ENCODE data around the gene MAFG. TPM values are rescaled to one million over a fixed set of nuclear protein-coding genes. Genes with fewer than 3 reads are reported as not detected.

Gene MAFG
- total RNA-seq, 1 experiment from 2014 or later, result 31.4 TPM

GRCh38 chr17:81960130-81960958 is 32.8 kb upstream of the MAFG start:
- H3K27me3 Mint-ChIP-seq (ENCODE audit: low read depth), result peaks cover 75% of the 10 kb centered on the region
- DNase-seq, result peak; percentile 69

More at GRCh38 chr17:81960130-81960958, 32.8 kb upstream of the MAFG start:
- Histone ChIP-seq H2AFZ (ENCODE audit: low read length) (no peak overlapping the region), H3K4me1 (ENCODE audit: insufficient read depth, low read length) (no peaks in the 10 kb centered on the region), H2BK120ac (ENCODE audit: low read depth, low read length, poor library complexity, severe bottlenecking) (no peak overlapping the region), H3K9me3 (ENCODE audit: control insufficient read depth, low read depth, low read length) (no peaks in the 10 kb centered on the region), H3K27me3 (ENCODE audit: insufficient read depth, low read length) (peaks cover 43% of the 10 kb centered on the region; the same call in 1 of the 2 replicates), H4K91ac (ENCODE audit: insufficient read length, low read depth, low read length) (no peak overlapping the region), H4K20me1 (ENCODE audit: control insufficient read depth, insufficient read depth, insufficient read length) (no peaks in the 10 kb centered on the region), H2BK15ac (ENCODE audit: low read depth, low read length) (no peak overlapping the region), H3K4me2 (ENCODE audit: insufficient read depth, insufficient read length, low read length) (peak overlapping the region; percentile 4), H3K56ac (ENCODE audit: insufficient read length, low read depth, low read length) (no peak overlapping the region), H3K9ac (ENCODE audit: extremely low read depth, insufficient read length, low read length) (no peak overlapping the region), H3K27ac (ENCODE audit: insufficient read length, low read depth, low read length) (no peak overlapping the region), H2BK12ac (ENCODE audit: insufficient read length, low read depth, low read length) (no peak overlapping the region), H2BK5ac (ENCODE audit: insufficient read length, low read length) (no peak overlapping the region), H2AK5ac (ENCODE audit: insufficient read length, low read length) (no peak overlapping the region), H4K5ac (ENCODE audit: insufficient read length, low read depth, low read length) (no peak overlapping the region), H3K79me2 (ENCODE audit: insufficient read depth, low read length) (no peaks in the 10 kb centered on the region), H3K14ac (ENCODE audit: insufficient read depth, low read length) (no peak overlapping the region), H4K8ac (replicated peaks; ENCODE audit: insufficient read length, low read depth, low read length) (no peak overlapping the region), H3K23me2 (ENCODE audit: insufficient read length, low read depth, low read length, poor library complexity, severe bottlenecking) (peaks cover 3% of the 10 kb centered on the region), H3K4ac (ENCODE audit: low read depth, low read length) (no peak overlapping the region), H3K18ac (ENCODE audit: insufficient read length, low read depth, low read length) (no peak overlapping the region), H2BK20ac (ENCODE audit: low read depth, low read length, poor library complexity, severe bottlenecking) (no peak overlapping the region), H3T11ph (ENCODE audit: low read length) (no peak overlapping the region), H3K23ac (ENCODE audit: insufficient read length, low read depth, low read length) (no peak overlapping the region), H3K79me1 (ENCODE audit: insufficient read depth, low read depth, low read length, poor library complexity, severe bottlenecking) (no peaks in the 10 kb centered on the region)
- H3K27ac Mint-ChIP-seq, result no peak overlapping the region
- H3K4me1 Mint-ChIP-seq, result peaks cover 9 to 14% of the 10 kb centered on the region in 2 experiments
- WGBS (ENCODE audit: extremely low coverage, insufficient read length, low lambda C conversion rate), result no CpG with 5 or more reads among the region's 98 CpGs
- TF ChIP-seq CTCF (conservative IDR thresholded peaks at IDR 0.05), result no peak
- no peaks in the 10 kb centered on the region; a peak in 1 of 7 replicates for H3K36me3 Mint-ChIP-seq (ENCODE audit: insufficient read depth in 1 of 3, low read depth in 3 of 3)
- H3K4me3 Mint-ChIP-seq, result peak overlapping the region; percentile 36 to 66; a peak in 2 of 5 replicates
- H3K9me3 Mint-ChIP-seq, result peaks cover 0 to 4% of the 10 kb centered on the region in 2 experiments; a peak in 1 of 5 replicates

Measured in H9 (cell line).